Neuron (in vitro differentiated cells): Measurements from ENCODE around the gene NR1D1.
"Not testable (repeated sequence)": the region's sequence is repeated elsewhere in the genome, so short reads cannot be mapped to it uniquely, and the experiment has no call there.

Experiments used
- H2AFZ ChIP-seq: one replicate; pipeline ENCODE4 v1.6.1; 2013; ENCODE audit warnings: low read depth, mild to moderate bottlenecking, inconsistent platforms, low read length, moderate library complexity
- H3K27me3 ChIP-seq: one replicate; pipeline ENCODE4 v1.6.1; 2013; ENCODE audit warnings: low read length; ENCODE audit not compliant: insufficient read depth
- H3K36me3 ChIP-seq: one replicate; pipeline ENCODE4 v1.6.1; 2013; ENCODE audit warnings: low read length; ENCODE audit not compliant: insufficient read depth
- H3K4me1 ChIP-seq: one replicate; pipeline ENCODE4 v1.6.1; 2013; ENCODE audit warnings: low read length; ENCODE audit not compliant: insufficient read depth
- H3K4me3 ChIP-seq: 2 replicates; pipeline ENCODE4 v1.5.1; 2013; ENCODE audit warnings: mild to moderate bottlenecking, low read length, moderate library complexity
- H3K9me3 ChIP-seq: one replicate; pipeline ENCODE4 v1.6.1; 2013; ENCODE audit warnings: low read length

The NR1D1 gene

GRCh38 chr17:40100419-40100668, at the start of gene NR1D1:
TSS of gene NR1D1 (minus strand) at chr17:40100589. CDS start at chr17:40100094, 495 bp downstream.
- Histone ChIP-seq H3K4me3 (peak within 1 kb of the TSS; percentile 50), H3K4me1 (peaks cover 36% of the 10 kb centered on the region), H3K36me3 (peaks cover 3% of the 10 kb centered on the region), H3K27me3 (no peaks in the 10 kb centered on the region), H2AFZ (peak within 1 kb of the TSS; percentile 62), H3K9me3 (no peaks in the 10 kb centered on the region)

GRCh38 chr17:40148527-40148926, 48.1 kb upstream of the NR1D1 start:
- Histone ChIP-seq H3K27me3 (no peaks in the 10 kb centered on the region), H3K4me3 (no peak overlapping the region), H3K4me1 (no peaks in the 10 kb centered on the region), H3K9me3 (no peaks in the 10 kb centered on the region), H2AFZ (no peak overlapping the region), H3K36me3 (peaks cover 70% of the 10 kb centered on the region)

- Histone ChIP-seq H3K4me1 (peaks cover 9% of the 10 kb centered on the region), H2AFZ (no peak overlapping the region), H3K27me3 (no peaks in the 10 kb centered on the region), H3K36me3 (peaks cover 74% of the 10 kb centered on the region), H3K4me3 (no peak overlapping the region), H3K9me3 (no peaks in the 10 kb centered on the region)
Measured at GRCh38 chr17:40145476-40145875, 45.1 kb upstream of the NR1D1 start.

DNA sequence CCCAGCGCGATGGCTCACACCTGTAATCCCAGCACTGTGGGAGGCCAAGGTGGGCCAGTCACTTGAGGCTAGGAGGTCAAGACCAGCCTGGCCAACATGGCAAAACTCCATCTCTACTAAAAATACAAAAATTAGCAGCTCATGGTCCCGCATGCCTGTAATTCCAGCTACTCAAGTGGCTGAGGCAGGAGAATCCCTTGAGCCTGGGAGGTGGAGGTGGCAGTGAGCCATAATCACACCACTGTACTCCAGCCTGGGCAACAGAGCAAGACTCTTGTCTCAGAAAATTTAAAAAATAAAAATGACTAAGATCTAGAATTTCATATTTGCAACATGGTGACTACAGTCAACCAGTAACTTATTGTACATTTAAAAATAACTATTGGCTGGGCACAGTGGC, 42.8 kb upstream of the NR1D1 start:
- peaks cover 52% of the 10 kb centered on the region for H3K36me3 ChIP-seq
- not testable (repeated sequence) for H3K9me3 ChIP-seq, H2AFZ ChIP-seq, H3K27me3 ChIP-seq, H3K4me3 ChIP-seq
- peaks cover 18% of the 10 kb centered on the region for H3K4me1 ChIP-seq

- Histone ChIP-seq H3K4me3 (peak overlapping the region; percentile 70), H2AFZ (no peak overlapping the region), H3K27me3 (no peaks in the 10 kb centered on the region), H3K9me3 (no peaks in the 10 kb centered on the region), H3K36me3 (peaks cover 50% of the 10 kb centered on the region), H3K4me1 (peaks cover 18% of the 10 kb centered on the region)
Measured at GRCh38 chr17:40139566-40140058, 39.2 kb upstream of the NR1D1 start.

DNA sequence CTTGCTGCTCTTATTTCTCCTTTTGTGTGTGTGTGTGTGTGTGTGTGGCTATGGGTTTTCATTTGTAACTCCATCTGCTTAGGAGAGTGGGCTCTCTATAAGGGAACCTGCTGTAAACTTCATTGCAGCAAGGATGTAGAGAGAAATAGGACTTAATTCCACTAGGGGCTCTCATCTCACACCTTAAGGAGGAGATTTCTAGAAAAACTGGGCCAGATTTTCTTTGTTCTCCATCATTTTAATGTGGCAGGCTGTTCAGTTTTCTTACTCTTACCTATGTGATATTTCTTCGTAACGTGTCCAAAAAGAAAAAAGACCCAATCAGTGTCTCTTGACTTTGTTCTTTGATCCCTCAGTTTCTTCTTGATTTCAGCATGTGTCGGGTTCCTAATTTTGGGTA, 35.4 kb upstream of the NR1D1 start:
- peaks cover 60% of the 10 kb centered on the region for H3K36me3 ChIP-seq

DNA sequence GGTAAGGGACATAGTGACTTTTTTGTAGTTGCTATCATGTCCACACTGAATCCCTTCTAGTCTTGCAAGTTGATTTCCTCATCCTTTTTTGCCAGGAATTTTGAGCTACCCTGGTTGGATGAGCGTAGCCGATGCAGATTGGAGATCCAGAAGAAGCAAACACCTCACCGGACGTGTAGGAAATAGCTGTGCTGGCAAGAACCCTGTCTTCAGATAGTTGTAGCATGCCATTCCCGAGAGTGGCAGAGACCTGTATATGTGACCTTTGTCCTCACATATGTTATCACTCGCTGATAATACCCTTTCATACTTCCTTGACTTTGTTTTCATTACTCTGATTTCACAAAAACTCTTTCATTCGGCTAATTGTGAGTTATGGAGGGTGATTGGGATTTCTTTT, 33.8 kb upstream of the NR1D1 start:
- H3K4me3 ChIP-seq: no peak overlapping the region
- no peaks in the 10 kb centered on the region for H3K9me3 ChIP-seq
- peaks cover 76% of the 10 kb centered on the region for H3K36me3 ChIP-seq
- peaks cover 4% of the 10 kb centered on the region for H3K4me1 ChIP-seq
- no peaks in the 10 kb centered on the region for H3K27me3 ChIP-seq
- H2AFZ ChIP-seq: no peak overlapping the region

More for the DNA sequence above, 35.4 kb upstream of the NR1D1 start:
- Histone ChIP-seq H3K27me3 (no peaks in the 10 kb centered on the region), H3K4me1 (peaks cover 9% of the 10 kb centered on the region), H3K4me3 (no peak overlapping the region), H3K9me3 (no peaks in the 10 kb centered on the region), H2AFZ (no peak overlapping the region)

DNA sequence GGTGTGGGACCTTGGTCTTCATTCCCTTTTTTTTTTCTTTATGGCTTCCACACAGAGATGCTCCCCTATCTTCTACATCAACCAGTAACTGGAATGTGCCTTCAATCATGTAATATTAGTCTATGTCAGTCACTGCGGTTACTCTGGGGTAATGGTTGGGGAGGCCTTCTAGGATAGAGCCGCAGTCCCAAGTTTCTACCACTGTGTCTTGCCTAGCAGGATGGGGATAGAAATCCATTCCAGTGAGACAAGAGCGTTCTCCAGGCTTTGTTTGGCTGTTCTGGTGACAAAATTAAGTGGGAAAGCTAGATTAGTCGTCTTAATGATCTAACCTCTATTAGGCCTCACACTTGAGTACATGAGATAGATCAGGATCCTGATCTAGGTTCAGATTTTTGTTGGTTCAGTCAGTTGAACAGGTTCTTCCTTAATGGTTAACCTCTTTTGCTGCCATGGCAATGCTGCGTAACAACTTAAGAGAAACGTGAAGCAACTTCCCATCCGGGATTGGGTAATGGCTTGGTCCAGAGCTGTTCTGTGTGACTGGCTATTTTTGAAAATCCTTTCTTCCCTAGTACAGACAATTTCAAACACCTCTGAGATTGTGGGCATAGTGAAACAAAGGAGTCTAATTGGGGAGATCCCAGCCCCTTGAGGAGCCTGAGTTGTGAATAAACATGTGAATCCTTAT, 30.1 kb upstream of the NR1D1 start:
- no peaks in the 10 kb centered on the region for H3K9me3 ChIP-seq
- H3K27me3 ChIP-seq: no peaks in the 10 kb centered on the region
- no peak overlapping the region for H3K4me3 ChIP-seq
- peaks cover 88% of the 10 kb centered on the region for H3K36me3 ChIP-seq
- no peaks in the 10 kb centered on the region for H3K4me1 ChIP-seq
- H2AFZ ChIP-seq: no peak overlapping the region

DNA sequence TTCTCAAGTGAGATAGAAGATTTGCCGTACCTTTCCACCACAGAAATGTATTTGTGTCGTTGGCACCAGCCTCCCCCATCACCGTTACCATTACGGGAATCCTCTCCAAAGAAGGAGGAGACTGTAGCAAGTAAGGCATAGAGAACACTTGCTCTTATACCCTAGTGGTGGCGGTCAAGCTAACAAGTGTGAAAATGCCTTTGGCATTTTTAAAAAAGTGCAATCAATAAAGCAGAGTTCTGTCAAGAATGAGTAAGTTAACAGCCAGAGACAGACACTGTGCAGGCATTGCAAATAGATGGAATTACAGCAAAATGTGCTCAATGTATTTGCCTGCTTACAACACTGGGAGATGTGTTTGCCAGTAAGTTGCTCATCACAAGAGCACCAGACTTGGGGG, 29.1 kb upstream of the NR1D1 start:
- peaks cover 81% of the 10 kb centered on the region for H3K36me3 ChIP-seq
- no peak overlapping the region for H2AFZ ChIP-seq

GRCh38 chr17:40124279-40125141, 24.1 kb upstream of the NR1D1 start:
- no peaks in the 10 kb centered on the region for H3K27me3 ChIP-seq
- no peaks in the 10 kb centered on the region for H3K9me3 ChIP-seq
- H3K36me3 ChIP-seq: peaks cover 35% of the 10 kb centered on the region
- no peak overlapping the region for H2AFZ ChIP-seq
- H3K4me1 ChIP-seq: peaks cover 21% of the 10 kb centered on the region
- H3K4me3 ChIP-seq: peak overlapping the region; percentile 81

More for the DNA sequence above, 29.1 kb upstream of the NR1D1 start:
- Histone ChIP-seq H3K4me3 (no peak overlapping the region), H3K9me3 (no peaks in the 10 kb centered on the region), H3K4me1 (peaks cover 5% of the 10 kb centered on the region), H3K27me3 (no peaks in the 10 kb centered on the region)

- Histone ChIP-seq H3K4me1 (peaks cover 21% of the 10 kb centered on the region), H3K27me3 (no peaks in the 10 kb centered on the region), H3K36me3 (peaks cover 29% of the 10 kb centered on the region), H3K9me3 (no peaks in the 10 kb centered on the region), H2AFZ (no peak overlapping the region), H3K4me3 (peak overlapping the region; percentile 81)
Measured at GRCh38 chr17:40123811-40124114, 23.4 kb upstream of the NR1D1 start.

GRCh38 chr17:40122999-40123810, 22.8 kb upstream of the NR1D1 start:
- Histone ChIP-seq H3K36me3 (peaks cover 26% of the 10 kb centered on the region), H3K4me1 (peaks cover 21% of the 10 kb centered on the region), H3K4me3 (peak overlapping the region; percentile 81), H2AFZ (no peak overlapping the region), H3K27me3 (no peaks in the 10 kb centered on the region), H3K9me3 (no peaks in the 10 kb centered on the region)
